Measurements from ENCODE around the gene VPS16.

The VPS16 gene

GRCh38 chr20:2902818-2903217 is 62.3 kb downstream of the VPS16 start:
- TF ChIP-seq CTCF (IDR thresholded peaks at IDR 0.05; ENCODE audit: low read depth, low read length, missing control alignments), result no peak

GRCh38 chr20:2903686-2904085 is 63.1 kb downstream of the VPS16 start:
- no peak for DNase-seq (ENCODE audit: low read depth)
- no peak for TF ChIP-seq CTCF (IDR thresholded peaks at IDR 0.05; ENCODE audit: low read depth, low read length, missing control alignments)
- H3K4me3 ChIP-seq (ENCODE audit: low read depth, low read length), result no peak overlapping the region
- in situ Hi-C loops (cut with HindIII; ENCODE audit: low sequenced_read_pairs), result no loop called here

More at GRCh38 chr20:2902818-2903217, 62.3 kb downstream of the VPS16 start:
- in situ Hi-C loops (cut with HindIII; ENCODE audit: low sequenced_read_pairs), result no loop called here
- no peak for DNase-seq (ENCODE audit: low read depth)
- H3K4me3 ChIP-seq (ENCODE audit: low read depth, low read length), result no peak overlapping the region

- in situ Hi-C loops (cut with HindIII; ENCODE audit: low sequenced_read_pairs), result no loop called here
- no peak for TF ChIP-seq CTCF (IDR thresholded peaks at IDR 0.05; ENCODE audit: low read depth, low read length, missing control alignments)
- H3K4me3 ChIP-seq (ENCODE audit: low read depth, low read length), result no peak overlapping the region
- no peak for DNase-seq (ENCODE audit: low read depth)
These were observed 67.0 kb downstream of the VPS16 start for GRCh38 chr20:2907519-2907918.

- in situ Hi-C loops (cut with HindIII; ENCODE audit: low sequenced_read_pairs), result no loop called here
- no peak overlapping the region for H3K4me3 ChIP-seq (ENCODE audit: low read depth, low read length)
- TF ChIP-seq CTCF (IDR thresholded peaks at IDR 0.05; ENCODE audit: low read depth, low read length, missing control alignments), result no peak
- no peak for DNase-seq (ENCODE audit: low read depth)
These were observed 69.4 kb downstream of the VPS16 start for GRCh38 chr20:2909953-2910352.

- no peak for DNase-seq (ENCODE audit: low read depth)
- in situ Hi-C loops (cut with HindIII; ENCODE audit: low sequenced_read_pairs), result no loop called here
- TF ChIP-seq CTCF (IDR thresholded peaks at IDR 0.05; ENCODE audit: low read depth, low read length, missing control alignments), result no peak
- H3K4me3 ChIP-seq (ENCODE audit: low read depth, low read length), result no peak overlapping the region
These were observed 70.7 kb downstream of the VPS16 start for GRCh38 chr20:2911200-2911599.

GRCh38 chr20:2914160-2914559 is 73.6 kb downstream of the VPS16 start:
- DNase-seq (ENCODE audit: low read depth), result peak; percentile 4
- TF ChIP-seq CTCF (IDR thresholded peaks at IDR 0.05; ENCODE audit: low read depth, low read length, missing control alignments), result no peak
- no peak overlapping the region for H3K4me3 ChIP-seq (ENCODE audit: low read depth, low read length)
- in situ Hi-C loops (cut with HindIII; ENCODE audit: low sequenced_read_pairs), result no loop called here

Measured in astrocyte of the cerebellum (primary cell).